ENCODE data around the gene KRT76. TPM values are rescaled to one million over a fixed set of nuclear protein-coding genes. Genes with fewer than 3 reads are reported as not detected.

KRT76 gene
- total RNA-seq, 1 experiment from 2014 or later, result not detected

DNA sequence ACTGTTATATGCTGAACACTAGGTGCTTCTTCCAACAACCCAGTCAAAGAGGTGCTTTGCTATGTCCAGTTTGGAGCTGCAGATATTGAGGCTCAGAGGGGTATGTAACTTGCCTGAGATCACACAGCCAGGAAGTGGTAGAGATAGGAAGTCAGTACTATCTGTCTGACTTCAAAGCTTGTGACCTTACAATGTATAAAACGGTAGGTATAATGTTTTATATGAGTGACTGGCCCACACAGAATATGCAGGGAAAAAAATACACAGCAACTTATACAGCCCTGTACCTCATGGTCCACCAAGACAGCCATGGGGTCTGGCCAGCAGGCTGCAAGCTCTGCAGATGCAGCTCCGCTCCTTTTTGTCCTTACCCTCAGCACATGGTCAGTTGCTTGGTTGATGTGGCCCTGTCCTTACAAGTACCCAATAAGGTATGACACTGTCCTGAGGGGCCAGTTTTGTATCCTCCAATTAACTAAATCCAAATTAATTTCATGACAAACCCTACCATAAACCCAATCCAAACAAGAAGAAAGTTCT, 40.6 kb upstream of the KRT76 start:
- Histone ChIP-seq H3K27me3 (ENCODE audit: insufficient read depth, low read length) (no peaks in the 10 kb centered on the region), H4K5ac (ENCODE audit: insufficient read length, low read depth, low read length) (no peak overlapping the region), H3K27ac (ENCODE audit: insufficient read length, low read depth, low read length) (no peak overlapping the region), H3K79me2 (ENCODE audit: insufficient read depth, low read length) (no peaks in the 10 kb centered on the region), H3K4me2 (ENCODE audit: insufficient read depth, insufficient read length, low read length) (no peak overlapping the region), H3K23ac (ENCODE audit: insufficient read length, low read depth, low read length) (no peak overlapping the region), H3T11ph (ENCODE audit: low read length) (no peak overlapping the region), H3K4me1 (ENCODE audit: insufficient read depth, low read length) (no peaks in the 10 kb centered on the region), H2BK15ac (ENCODE audit: low read depth, low read length) (no peak overlapping the region), H3K9me3 (ENCODE audit: control insufficient read depth, low read depth, low read length) (no peaks in the 10 kb centered on the region), H3K9ac (ENCODE audit: extremely low read depth, insufficient read length, low read length) (no peak overlapping the region), H3K23me2 (ENCODE audit: insufficient read length, low read depth, low read length, poor library complexity, severe bottlenecking) (no peaks in the 10 kb centered on the region), H3K14ac (ENCODE audit: insufficient read depth, low read length) (no peak overlapping the region), H3K56ac (ENCODE audit: insufficient read length, low read depth, low read length) (no peak overlapping the region), H4K20me1 (ENCODE audit: control insufficient read depth, insufficient read depth, insufficient read length) (no peaks in the 10 kb centered on the region), H2BK12ac (ENCODE audit: insufficient read length, low read depth, low read length) (no peak overlapping the region), H2BK120ac (ENCODE audit: low read depth, low read length, poor library complexity, severe bottlenecking) (no peak overlapping the region), H3K4ac (ENCODE audit: low read depth, low read length) (no peak overlapping the region), H3K18ac (ENCODE audit: insufficient read length, low read depth, low read length) (no peak overlapping the region), H2BK5ac (ENCODE audit: insufficient read length, low read length) (no peak overlapping the region), H4K8ac (replicated peaks; ENCODE audit: insufficient read length, low read depth, low read length) (no peak overlapping the region), H4K91ac (ENCODE audit: insufficient read length, low read depth, low read length) (no peak overlapping the region), H2AK5ac (ENCODE audit: insufficient read length, low read length) (no peak overlapping the region), H2BK20ac (ENCODE audit: low read depth, low read length, poor library complexity, severe bottlenecking) (no peak overlapping the region), H2AFZ (ENCODE audit: low read length) (no peak overlapping the region), H3K79me1 (ENCODE audit: insufficient read depth, low read depth, low read length, poor library complexity, severe bottlenecking) (no peaks in the 10 kb centered on the region)
- Mint-ChIP-seq H3K4me3 (no peak overlapping the region; a peak in 1 of 5 replicates), H3K4me1 (peaks cover 3 to 7% of the 10 kb centered on the region in 2 experiments; a peak in 3 of 4 replicates), H3K27ac (no peak overlapping the region), H3K27me3 (ENCODE audit: low read depth) (peaks cover 3% of the 10 kb centered on the region), H3K9me3 (no peaks in the 10 kb centered on the region), H3K36me3 (ENCODE audit: insufficient read depth in 1 of 3, low read depth in 3 of 3) (no peaks in the 10 kb centered on the region; a peak in 1 of 7 replicates)
- no peak for TF ChIP-seq CTCF (conservative IDR thresholded peaks at IDR 0.05)
- no peak for DNase-seq
- no CpG with 5 or more reads among the region's 2 CpGs for WGBS (ENCODE audit: extremely low coverage, insufficient read length, low lambda C conversion rate)

Data from H9 (cell line).